ENCODE data around the gene SLC38A2. TPM values are rescaled to one million over a fixed set of nuclear protein-coding genes. Genes with fewer than 3 reads are reported as not detected.

The SLC38A2 gene
- total and polyA plus RNA-seq, 2 experiments from 2014 or later: 181 to 718 TPM

DNA sequence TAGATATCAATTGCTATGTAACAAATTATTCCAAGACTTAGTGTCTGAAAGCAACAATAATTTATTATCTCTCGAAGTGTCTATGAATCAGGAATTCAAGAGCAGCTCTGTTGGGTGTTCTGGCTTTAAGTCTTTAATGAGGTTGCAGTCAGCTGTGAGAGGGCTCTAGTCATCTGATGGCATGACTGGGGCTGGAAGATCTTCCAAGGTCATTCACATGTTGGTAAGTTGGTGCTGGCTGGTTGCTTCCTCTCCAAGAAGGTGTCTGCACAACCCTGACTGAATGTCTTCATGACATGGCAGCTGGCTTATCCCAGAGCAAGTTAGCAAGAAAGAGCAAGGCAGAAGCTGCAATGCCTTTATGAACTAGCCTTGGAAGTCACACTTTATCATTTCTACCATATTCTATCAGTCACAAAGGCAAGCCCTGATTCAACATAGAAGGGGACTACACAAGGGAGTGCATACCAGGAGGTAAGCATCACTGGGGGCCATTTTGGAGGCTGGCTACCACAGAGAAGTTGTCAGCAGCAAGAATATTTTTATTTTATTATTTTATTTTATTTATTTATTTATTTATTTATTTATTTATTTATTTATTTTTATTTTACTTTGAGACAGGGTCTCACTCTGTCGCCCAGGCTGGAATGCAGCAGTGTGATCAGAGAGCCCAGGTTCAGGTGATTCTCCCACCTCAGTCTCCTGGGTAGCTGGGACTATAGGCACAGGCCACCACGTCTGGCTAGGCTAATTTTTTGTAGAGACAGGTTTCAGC is 7.6 kb upstream of the SLC38A2 start (continued):
- TF ChIP-seq ZNF462 (CRISPR knock-in tag; IDR thresholded peaks at IDR 0.05): no peak
- TF ChIP-seq, protein P1, sequence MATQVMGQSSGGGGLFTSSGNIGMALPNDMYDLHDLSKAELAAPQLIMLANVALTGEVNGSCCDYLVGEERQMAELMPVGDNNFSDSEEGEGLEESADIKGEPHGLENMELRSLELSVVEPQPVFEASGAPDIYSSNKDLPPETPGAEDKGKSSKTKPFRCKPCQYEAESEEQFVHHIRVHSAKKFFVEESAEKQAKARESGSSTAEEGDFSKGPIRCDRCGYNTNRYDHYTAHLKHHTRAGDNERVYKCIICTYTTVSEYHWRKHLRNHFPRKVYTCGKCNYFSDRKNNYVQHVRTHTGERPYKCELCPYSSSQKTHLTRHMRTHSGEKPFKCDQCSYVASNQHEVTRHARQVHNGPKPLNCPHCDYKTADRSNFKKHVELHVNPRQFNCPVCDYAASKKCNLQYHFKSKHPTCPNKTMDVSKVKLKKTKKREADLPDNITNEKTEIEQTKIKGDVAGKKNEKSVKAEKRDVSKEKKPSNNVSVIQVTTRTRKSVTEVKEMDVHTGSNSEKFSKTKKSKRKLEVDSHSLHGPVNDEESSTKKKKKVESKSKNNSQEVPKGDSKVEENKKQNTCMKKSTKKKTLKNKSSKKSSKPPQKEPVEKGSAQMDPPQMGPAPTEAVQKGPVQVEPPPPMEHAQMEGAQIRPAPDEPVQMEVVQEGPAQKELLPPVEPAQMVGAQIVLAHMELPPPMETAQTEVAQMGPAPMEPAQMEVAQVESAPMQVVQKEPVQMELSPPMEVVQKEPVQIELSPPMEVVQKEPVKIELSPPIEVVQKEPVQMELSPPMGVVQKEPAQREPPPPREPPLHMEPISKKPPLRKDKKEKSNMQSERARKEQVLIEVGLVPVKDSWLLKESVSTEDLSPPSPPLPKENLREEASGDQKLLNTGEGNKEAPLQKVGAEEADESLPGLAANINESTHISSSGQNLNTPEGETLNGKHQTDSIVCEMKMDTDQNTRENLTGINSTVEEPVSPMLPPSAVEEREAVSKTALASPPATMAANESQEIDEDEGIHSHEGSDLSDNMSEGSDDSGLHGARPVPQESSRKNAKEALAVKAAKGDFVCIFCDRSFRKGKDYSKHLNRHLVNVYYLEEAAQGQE (IDR thresholded peaks at IDR 0.05; ENCODE audit: unreplicated experiment): no peak
- TF ChIP-seq NANOG (IDR thresholded peaks at IDR 0.05; ENCODE audit: borderline replicate concordance): no peak
- TF ChIP-seq EZH2 (IDR thresholded peaks at IDR 0.05; ENCODE audit: low read depth, unreplicated experiment): no peak
- no peak for TF ChIP-seq CREB1 (CRISPR knock-in tag; IDR thresholded peaks at IDR 0.05; ENCODE audit: low read depth)
- no peak for TF ChIP-seq POLR2AphosphoS5 (IDR thresholded peaks at IDR 0.05; ENCODE audit: low read depth)
- TF ChIP-seq ZNF331 (CRISPR knock-in tag; IDR thresholded peaks at IDR 0.05; ENCODE audit: low read depth): no peak
- no peak for TF ChIP-seq CTCF (conservative IDR thresholded peaks at IDR 0.05; ENCODE audit: low read depth in 2 of 2)
- TF ChIP-seq STAT1 (IDR thresholded peaks at IDR 0.05; ENCODE audit: unreplicated experiment): no peak
- no peak for TF ChIP-seq EZH2phosphoT487 (IDR thresholded peaks at IDR 0.05; ENCODE audit: unreplicated experiment)
- TF ChIP-seq ETS1 (IDR thresholded peaks at IDR 0.05): no peak

Measured in GM23338 (cell line).